IgD-negative memory B cell (primary cell): ENCODE data around the gene CCHCR1. TPM values are rescaled to one million over a fixed set of nuclear protein-coding genes. Genes with fewer than 3 reads are reported as not detected.

ENCODE experiments used
- H3K27ac Mint-ChIP-seq, 3 donors: one replicate each; pipeline ENCODE4 v1.8.0; 2020 to 2022; ENCODE audit warnings: mild to moderate bottlenecking in 3 of 3, mixed read lengths in 3 of 3, moderate library complexity in 1 of 3
- H3K27me3 Mint-ChIP-seq: one replicate; pipeline ENCODE4 v1.8.0; 2021; ENCODE audit warnings: mixed read lengths
- H3K36me3 Mint-ChIP-seq: one replicate; pipeline ENCODE4 v1.8.0; 2020; ENCODE audit warnings: mild to moderate bottlenecking, mixed read lengths
- H3K4me1 Mint-ChIP-seq, 3 donors: one replicate each; pipeline ENCODE4 v1.8.0; 2020 to 2022; ENCODE audit warnings: mixed read lengths in 3 of 3, mild to moderate bottlenecking in 1 of 3
- H3K4me3 Mint-ChIP-seq, 4 donors: one replicate each; pipeline ENCODE4 v1.8.0; 2020 to 2022; ENCODE audit warnings: mild to moderate bottlenecking in 4 of 4, mixed read lengths in 4 of 4, moderate library complexity in 3 of 4
- H3K9me3 Mint-ChIP-seq, 3 donors: one replicate each; pipeline ENCODE4 v1.8.0; 2020 to 2021; ENCODE audit warnings: mixed read lengths in 3 of 3, mild to moderate bottlenecking in 1 of 3
- polyA plus RNA-seq: library from polyadenylated mRNA; unstranded; fragments of 300-500 nt; fragmentation: Illumina TruSeq; gene quantifications from one replicate; pipeline ENCODE4 v1.2.3, GENCODE V29; 2021

The CCHCR1 gene
- polyA plus RNA-seq, 1 donor from 2014 or later: 9.4 TPM

- peaks cover 12 to 20% (median 19%) of the 10 kb centered on the region in 3 donors for H3K4me1 Mint-ChIP-seq
- H3K27me3 Mint-ChIP-seq: peaks cover 1% of the 10 kb centered on the region
- no peaks in the 10 kb centered on the region for H3K36me3 Mint-ChIP-seq
- peaks cover 0 to 2% (median 0%) of the 10 kb centered on the region in 3 donors for H3K9me3 Mint-ChIP-seq
- H3K4me3 Mint-ChIP-seq: no peak overlapping the region
- H3K27ac Mint-ChIP-seq: no peak overlapping the region
Measured at GRCh38 chr6:31096656-31097055, 60.9 kb downstream of the CCHCR1 start.

GRCh38 chr6:31096215-31096614, 61.4 kb downstream of the CCHCR1 start:
- Mint-ChIP-seq H3K4me3 (no peak overlapping the region), H3K27ac (no peak overlapping the region), H3K36me3 (no peaks in the 10 kb centered on the region), H3K9me3 (peaks cover 0 to 2% (median 0%) of the 10 kb centered on the region in 3 donors), H3K4me1 (peaks cover 12 to 20% (median 19%) of the 10 kb centered on the region in 3 donors), H3K27me3 (peaks cover 1% of the 10 kb centered on the region)

- Mint-ChIP-seq H3K4me1 (peaks cover 12 to 20% (median 19%) of the 10 kb centered on the region in 3 donors), H3K9me3 (no peaks in the 10 kb centered on the region), H3K27me3 (peaks cover 1% of the 10 kb centered on the region), H3K4me3 (peak overlapping the region in 2 of 4 donors; percentile 79 to 84), H3K27ac (peak overlapping the region in 2 of 3 donors; percentile 55 to 84), H3K36me3 (no peaks in the 10 kb centered on the region)
Measured at GRCh38 chr6:31094389-31094881, 63.2 kb downstream of the CCHCR1 start.

- H3K9me3 Mint-ChIP-seq: no peaks in the 10 kb centered on the region
- H3K4me3 Mint-ChIP-seq: no peak overlapping the region
- H3K4me1 Mint-ChIP-seq: peaks cover 12 to 20% (median 19%) of the 10 kb centered on the region in 3 donors
- H3K27me3 Mint-ChIP-seq: no peaks in the 10 kb centered on the region
- H3K36me3 Mint-ChIP-seq: no peaks in the 10 kb centered on the region
- peak overlapping the region in 2 of 3 donors; percentile 41 to 64 for H3K27ac Mint-ChIP-seq
Measured at GRCh38 chr6:31092769-31093505, 64.7 kb downstream of the CCHCR1 start.

Other genes with a start within 250 kb of the CCHCR1 start
- 8.4 TPM for gene GTF2H4, start 249.6 kb downstream of the CCHCR1 start, polyA plus RNA-seq
- 26.0 TPM for gene VARS2, start 243.6 kb downstream of the CCHCR1 start, polyA plus RNA-seq
- gene SFTA2, start 225.6 kb downstream of the CCHCR1 start, polyA plus RNA-seq: 0.60 TPM
- not detected for gene MUCL3, start 216.8 kb downstream of the CCHCR1 start, polyA plus RNA-seq
- not detected for gene MUC21, start 174.1 kb downstream of the CCHCR1 start, polyA plus RNA-seq
- not detected for gene MUC22, start 147.3 kb downstream of the CCHCR1 start, polyA plus RNA-seq
- not detected for gene C6orf15, start 45.2 kb downstream of the CCHCR1 start, polyA plus RNA-seq
- gene PSORS1C1, start 43.0 kb downstream of the CCHCR1 start, polyA plus RNA-seq: 0.94 TPM
- not detected for gene CDSN, start 37.4 kb downstream of the CCHCR1 start, polyA plus RNA-seq
- not detected for gene PSORS1C2, start 18.7 kb downstream of the CCHCR1 start, polyA plus RNA-seq
- gene TCF19, start 787 bp upstream of the CCHCR1 start, polyA plus RNA-seq: 14.9 TPM
- 0.70 TPM for gene POU5F1, start 12.9 kb upstream of the CCHCR1 start, polyA plus RNA-seq
- gene HLA-C, start 114.3 kb upstream of the CCHCR1 start, polyA plus RNA-seq: 3,003 TPM
- 6,901 TPM for gene HLA-B, start 199.4 kb upstream of the CCHCR1 start, polyA plus RNA-seq
- gene MICA, start 245.8 kb upstream of the CCHCR1 start, polyA plus RNA-seq: 9.2 TPM